Neural cell (in vitro differentiated cells): Measurements from ENCODE around the gene MYL12A. TPM values are rescaled to one million over a fixed set of nuclear protein-coding genes. Genes with fewer than 3 reads are reported as not detected.

ENCODE experiments used
- H2AFZ ChIP-seq: fragments of 200-600, 300-800 bp; sonication (generic), shearing (Covaris generic); 2 replicates; pipeline ENCODE4 v1.6.0; 2014; ENCODE audit warnings: low read depth, mild to moderate bottlenecking, antibody characterized with exemption, low read length, moderate library complexity
- H3F3A ChIP-seq: fragments of 200-600 bp; shearing (Covaris generic); 2 replicates; pipeline ENCODE4 v1.6.1; 2016; ENCODE audit warnings: mild to moderate bottlenecking, moderate library complexity, mixed read lengths, antibody characterized with exemption, low read length; ENCODE audit not compliant: insufficient read depth, poor library complexity, severe bottlenecking
- H3K27ac ChIP-seq: fragments of 200-600, 300-800 bp; sonication (generic), shearing (Covaris generic); 2 replicates; pipeline ENCODE4 v1.5.1; 2014; ENCODE audit warnings: mild to moderate bottlenecking, low read length, moderate library complexity
- H3K27me3 ChIP-seq: fragments of 300-800, 200-600 bp; sonication (generic), shearing (Covaris generic); 2 replicates; pipeline ENCODE4 v1.6.0; 2014; ENCODE audit warnings: mild to moderate bottlenecking, low read depth, low read length, moderate library complexity; ENCODE audit not compliant: insufficient read depth
- H3K36me3 ChIP-seq: fragments of 300-800, 200-600 bp; sonication (generic), shearing (Covaris generic); 2 replicates; pipeline ENCODE4 v1.5.1; 2014; ENCODE audit warnings: mild to moderate bottlenecking, antibody characterized with exemption, low read length, moderate library complexity; ENCODE audit not compliant: insufficient read depth
- H3K4me2 ChIP-seq: fragments of 300-800, 200-600 bp; sonication (generic), shearing (Covaris generic); 2 replicates; pipeline ENCODE4 v1.6.0; 2014; ENCODE audit warnings: mild to moderate bottlenecking, low read length
- H3K4me3 ChIP-seq: fragments of 300-800, 200-600 bp; sonication (generic), shearing (Covaris generic); 2 replicates; pipeline ENCODE4 v1.5.1; 2014; ENCODE audit warnings: mild to moderate bottlenecking, low read length, moderate library complexity
- H3K79me2 ChIP-seq: fragments of 200-600 bp; shearing (Covaris generic); replicated peaks from 2 replicates; pipeline ENCODE4 v1.6.0; 2014; ENCODE audit warnings: mild to moderate bottlenecking, low read length, moderate library complexity; ENCODE audit not compliant: insufficient read depth
- H3K9ac ChIP-seq: fragments of 300-800, 200-600 bp; sonication (generic), shearing (Covaris generic); 2 replicates; pipeline ENCODE4 v1.6.1; 2016; ENCODE audit warnings: mild to moderate bottlenecking, low read length, mixed read lengths
- H3K9me2 ChIP-seq: fragments of 200-600 bp; shearing (Covaris generic); 2 replicates; pipeline ENCODE4 v1.6.1; 2016; ENCODE audit warnings: mild to moderate bottlenecking, low read length, mixed read lengths; ENCODE audit not compliant: insufficient read depth
- H3K9me3 ChIP-seq: fragments of 200-600, 300-800 bp; sonication (generic), shearing (Covaris generic); 2 replicates; pipeline ENCODE4 v1.6.1; 2016; ENCODE audit warnings: mild to moderate bottlenecking, mixed run types, low read length, moderate library complexity, mixed read lengths
- H4K20me1 ChIP-seq: fragments of 200-600 bp; shearing (Covaris generic); 2 replicates; pipeline ENCODE4 v1.6.1; 2016; ENCODE audit warnings: mild to moderate bottlenecking, mixed run types; ENCODE audit not compliant: insufficient read depth
- EP300 ChIP-seq: fragments of 450-650 bp; conservative IDR thresholded peaks from 2 replicates; pipeline ENCODE4 v1.6.1; 2014; ENCODE audit warnings: antibody characterized with exemption, mild to moderate bottlenecking, moderate library complexity; ENCODE audit not compliant: poor library complexity, severe bottlenecking
- EZH2 ChIP-seq: fragments of 200-600, 300-800 bp; shearing (Covaris generic), sonication (generic); IDR thresholded peaks from 2 replicates; pipeline ENCODE4 v1.6.1; 2014; ENCODE audit warnings: antibody characterized with exemption, low read length, borderline replicate concordance, mild to moderate bottlenecking; ENCODE audit not compliant: insufficient read depth, poor library complexity, severe bottlenecking
- MXI1 ChIP-seq: fragments of 450-650 bp; conservative IDR thresholded peaks from 2 replicates; pipeline ENCODE4 v1.6.1; 2014; ENCODE audit warnings: antibody characterized with exemption, mild to moderate bottlenecking; ENCODE audit not compliant: poor library complexity, severe bottlenecking
- POLR2AphosphoS5 ChIP-seq: IDR thresholded peaks from 2 replicates; pipeline ENCODE4 v1.6.1; 2012
- RAD21 ChIP-seq: fragments of 450-650 bp; conservative IDR thresholded peaks from 2 replicates; pipeline ENCODE4 v1.6.1; 2014; ENCODE audit warnings: antibody characterized with exemption, mild to moderate bottlenecking, moderate library complexity
- SMC3 ChIP-seq: fragments of 450-650 bp; conservative IDR thresholded peaks from 2 replicates; pipeline ENCODE4 v1.6.1; 2014; ENCODE audit warnings: antibody characterized with exemption, mild to moderate bottlenecking, moderate library complexity; ENCODE audit not compliant: poor library complexity
- TAF1 ChIP-seq: IDR thresholded peaks from 2 replicates; pipeline ENCODE4 v1.6.1; 2012; ENCODE audit warnings: low read depth
- polyA plus RNA-seq: library from polyadenylated mRNA; depleted of rRNA; stranded (reverse); fragments of >200 nt; gene quantifications from 2 replicates; pipeline ENCODE4 v1.2.3, GENCODE V29; 2014
- TF ChIP-seq, protein P1 (sequence below): fragments of 450-650 bp; IDR thresholded peaks from 2 replicates; pipeline ENCODE4 v1.5.1; 2014; ENCODE audit warnings: antibody characterized with exemption, mild to moderate bottlenecking, moderate library complexity; ENCODE audit not compliant: poor library complexity, severe bottlenecking
- TF ChIP-seq, protein P2 (sequence below): IDR thresholded peaks from 2 replicates; pipeline ENCODE4 v1.6.1; 2012; ENCODE audit warnings: borderline replicate concordance

MYL12A gene
- polyA plus RNA-seq, 1 donor from 2014 or later, result 62.7 TPM

DNA sequence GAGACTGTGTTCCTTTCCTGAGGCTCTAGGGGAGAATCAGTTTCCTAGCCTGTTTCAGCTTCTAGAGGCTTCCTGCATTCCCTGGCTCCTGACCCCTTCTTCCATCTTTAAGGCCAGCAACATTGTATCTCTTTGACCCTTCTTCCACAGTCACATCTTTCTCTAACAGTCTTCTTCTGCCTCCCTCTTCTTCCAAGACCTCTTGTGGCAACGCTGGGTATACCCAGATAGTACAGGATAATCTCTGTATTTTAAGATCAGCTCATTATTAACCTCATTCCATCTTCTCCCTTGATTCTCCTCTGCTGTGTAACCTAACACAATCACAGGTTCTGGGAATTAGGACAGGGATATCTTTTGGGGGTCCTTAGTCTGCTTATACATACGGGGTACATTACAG lies 8.9 kb upstream of the MYL12A start:
- no peak overlapping the region for H3K4me3 ChIP-seq
- no peak overlapping the region for H2AFZ ChIP-seq
- no peak overlapping the region for H3K27ac ChIP-seq
- H3K27me3 ChIP-seq, result no peaks in the 10 kb centered on the region
- H3K4me2 ChIP-seq, result no peak overlapping the region
- H3F3A ChIP-seq, result no peaks in the 10 kb centered on the region
- H3K9me2 ChIP-seq, result no peaks in the 10 kb centered on the region
- no peaks in the 10 kb centered on the region for H3K9me3 ChIP-seq
- no peaks in the 10 kb centered on the region for H4K20me1 ChIP-seq
- no peak overlapping the region for H3K9ac ChIP-seq
- no peaks in the 10 kb centered on the region for H3K36me3 ChIP-seq
- TF ChIP-seq, protein P1, sequence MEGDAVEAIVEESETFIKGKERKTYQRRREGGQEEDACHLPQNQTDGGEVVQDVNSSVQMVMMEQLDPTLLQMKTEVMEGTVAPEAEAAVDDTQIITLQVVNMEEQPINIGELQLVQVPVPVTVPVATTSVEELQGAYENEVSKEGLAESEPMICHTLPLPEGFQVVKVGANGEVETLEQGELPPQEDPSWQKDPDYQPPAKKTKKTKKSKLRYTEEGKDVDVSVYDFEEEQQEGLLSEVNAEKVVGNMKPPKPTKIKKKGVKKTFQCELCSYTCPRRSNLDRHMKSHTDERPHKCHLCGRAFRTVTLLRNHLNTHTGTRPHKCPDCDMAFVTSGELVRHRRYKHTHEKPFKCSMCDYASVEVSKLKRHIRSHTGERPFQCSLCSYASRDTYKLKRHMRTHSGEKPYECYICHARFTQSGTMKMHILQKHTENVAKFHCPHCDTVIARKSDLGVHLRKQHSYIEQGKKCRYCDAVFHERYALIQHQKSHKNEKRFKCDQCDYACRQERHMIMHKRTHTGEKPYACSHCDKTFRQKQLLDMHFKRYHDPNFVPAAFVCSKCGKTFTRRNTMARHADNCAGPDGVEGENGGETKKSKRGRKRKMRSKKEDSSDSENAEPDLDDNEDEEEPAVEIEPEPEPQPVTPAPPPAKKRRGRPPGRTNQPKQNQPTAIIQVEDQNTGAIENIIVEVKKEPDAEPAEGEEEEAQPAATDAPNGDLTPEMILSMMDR, result no peak
- TF ChIP-seq EP300 (no peak), MXI1 (no peak), EZH2 (no peak), SMC3 (no peak), TAF1 (no peak), POLR2AphosphoS5 (no peak), RAD21 (no peak)
- TF ChIP-seq, protein P2, sequence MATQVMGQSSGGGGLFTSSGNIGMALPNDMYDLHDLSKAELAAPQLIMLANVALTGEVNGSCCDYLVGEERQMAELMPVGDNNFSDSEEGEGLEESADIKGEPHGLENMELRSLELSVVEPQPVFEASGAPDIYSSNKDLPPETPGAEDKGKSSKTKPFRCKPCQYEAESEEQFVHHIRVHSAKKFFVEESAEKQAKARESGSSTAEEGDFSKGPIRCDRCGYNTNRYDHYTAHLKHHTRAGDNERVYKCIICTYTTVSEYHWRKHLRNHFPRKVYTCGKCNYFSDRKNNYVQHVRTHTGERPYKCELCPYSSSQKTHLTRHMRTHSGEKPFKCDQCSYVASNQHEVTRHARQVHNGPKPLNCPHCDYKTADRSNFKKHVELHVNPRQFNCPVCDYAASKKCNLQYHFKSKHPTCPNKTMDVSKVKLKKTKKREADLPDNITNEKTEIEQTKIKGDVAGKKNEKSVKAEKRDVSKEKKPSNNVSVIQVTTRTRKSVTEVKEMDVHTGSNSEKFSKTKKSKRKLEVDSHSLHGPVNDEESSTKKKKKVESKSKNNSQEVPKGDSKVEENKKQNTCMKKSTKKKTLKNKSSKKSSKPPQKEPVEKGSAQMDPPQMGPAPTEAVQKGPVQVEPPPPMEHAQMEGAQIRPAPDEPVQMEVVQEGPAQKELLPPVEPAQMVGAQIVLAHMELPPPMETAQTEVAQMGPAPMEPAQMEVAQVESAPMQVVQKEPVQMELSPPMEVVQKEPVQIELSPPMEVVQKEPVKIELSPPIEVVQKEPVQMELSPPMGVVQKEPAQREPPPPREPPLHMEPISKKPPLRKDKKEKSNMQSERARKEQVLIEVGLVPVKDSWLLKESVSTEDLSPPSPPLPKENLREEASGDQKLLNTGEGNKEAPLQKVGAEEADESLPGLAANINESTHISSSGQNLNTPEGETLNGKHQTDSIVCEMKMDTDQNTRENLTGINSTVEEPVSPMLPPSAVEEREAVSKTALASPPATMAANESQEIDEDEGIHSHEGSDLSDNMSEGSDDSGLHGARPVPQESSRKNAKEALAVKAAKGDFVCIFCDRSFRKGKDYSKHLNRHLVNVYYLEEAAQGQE, result no peak
- no peaks in the 10 kb centered on the region for H3K79me2 ChIP-seq

DNA sequence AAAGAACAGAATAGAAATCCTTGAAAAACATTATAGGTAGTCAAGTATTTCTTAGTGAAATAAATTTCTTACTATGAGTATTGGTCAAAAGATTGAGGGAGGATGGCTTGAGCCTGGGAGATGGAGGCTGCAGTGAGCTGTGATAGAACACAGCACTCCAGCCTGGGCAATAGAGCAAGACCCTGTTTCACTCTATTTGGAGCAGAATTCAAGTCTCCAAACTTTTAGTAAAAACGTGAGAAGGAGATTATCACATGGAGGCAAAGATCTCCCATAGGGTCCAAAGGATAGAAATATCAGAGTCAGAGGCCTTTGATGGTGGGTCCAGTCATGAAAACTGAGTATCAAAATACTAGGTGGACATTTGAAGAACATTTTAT lies 2.4 kb upstream of the MYL12A start:
- H3K36me3 ChIP-seq, result no peaks in the 10 kb centered on the region
- no peaks in the 10 kb centered on the region for H3K27me3 ChIP-seq
- no peak overlapping the region for H3K27ac ChIP-seq
- H3K4me2 ChIP-seq, result no peak overlapping the region
- H3F3A ChIP-seq, result no peaks in the 10 kb centered on the region
- H4K20me1 ChIP-seq, result no peaks in the 10 kb centered on the region
- H3K9me2 ChIP-seq, result no peaks in the 10 kb centered on the region
- H2AFZ ChIP-seq, result no peak overlapping the region
- H3K4me3 ChIP-seq, result peak overlapping the region; percentile 39
- TF ChIP-seq SMC3 (no peak), TAF1 (no peak), POLR2AphosphoS5 (no peak), EP300 (no peak), MXI1 (no peak), RAD21 (no peak), EZH2 (no peak)
- TF ChIP-seq, protein P2, result no peak
- TF ChIP-seq, protein P1, result no peak
- no peaks in the 10 kb centered on the region for H3K9me3 ChIP-seq
- peaks cover 15% of the 10 kb centered on the region for H3K79me2 ChIP-seq
- H3K9ac ChIP-seq, result no peak overlapping the region
